NB4 (cell line): ENCODE measurements around the gene SYTL3.
"Not testable (repeated sequence)": the region's sequence is repeated elsewhere in the genome, so short reads cannot be mapped to it uniquely, and the experiment has no call there.

Experiments
- DNase-seq: peaks from one replicate; pipeline ENCODE4 v3.0.0; 2010; ENCODE audit warnings: low read depth
- H3K4me3 ChIP-seq: one replicate; pipeline ENCODE4 v1.5.1; 2011; ENCODE audit warnings: mild to moderate bottlenecking, low read depth, low read length, moderate library complexity
- MYC ChIP-seq: IDR thresholded peaks from 2 replicates; pipeline ENCODE4 v1.6.1; 2011; ENCODE audit warnings: low read depth, low read length
- POLR2A ChIP-seq: IDR thresholded peaks from 2 replicates; pipeline ENCODE4 v1.6.1; 2011; ENCODE audit warnings: mild to moderate bottlenecking; ENCODE audit not compliant: insufficient read length; ENCODE audit errors: extremely low read depth
- TF ChIP-seq, protein P1 (sequence below): IDR thresholded peaks from 2 replicates; pipeline ENCODE4 v1.6.1; 2011; ENCODE audit warnings: low read depth, low read length
- TF ChIP-seq, protein P2 (sequence below): IDR thresholded peaks from one replicate; pipeline ENCODE4 v1.5.1; 2012; ENCODE audit warnings: low read depth, low read length

SYTL3 gene

DNA sequence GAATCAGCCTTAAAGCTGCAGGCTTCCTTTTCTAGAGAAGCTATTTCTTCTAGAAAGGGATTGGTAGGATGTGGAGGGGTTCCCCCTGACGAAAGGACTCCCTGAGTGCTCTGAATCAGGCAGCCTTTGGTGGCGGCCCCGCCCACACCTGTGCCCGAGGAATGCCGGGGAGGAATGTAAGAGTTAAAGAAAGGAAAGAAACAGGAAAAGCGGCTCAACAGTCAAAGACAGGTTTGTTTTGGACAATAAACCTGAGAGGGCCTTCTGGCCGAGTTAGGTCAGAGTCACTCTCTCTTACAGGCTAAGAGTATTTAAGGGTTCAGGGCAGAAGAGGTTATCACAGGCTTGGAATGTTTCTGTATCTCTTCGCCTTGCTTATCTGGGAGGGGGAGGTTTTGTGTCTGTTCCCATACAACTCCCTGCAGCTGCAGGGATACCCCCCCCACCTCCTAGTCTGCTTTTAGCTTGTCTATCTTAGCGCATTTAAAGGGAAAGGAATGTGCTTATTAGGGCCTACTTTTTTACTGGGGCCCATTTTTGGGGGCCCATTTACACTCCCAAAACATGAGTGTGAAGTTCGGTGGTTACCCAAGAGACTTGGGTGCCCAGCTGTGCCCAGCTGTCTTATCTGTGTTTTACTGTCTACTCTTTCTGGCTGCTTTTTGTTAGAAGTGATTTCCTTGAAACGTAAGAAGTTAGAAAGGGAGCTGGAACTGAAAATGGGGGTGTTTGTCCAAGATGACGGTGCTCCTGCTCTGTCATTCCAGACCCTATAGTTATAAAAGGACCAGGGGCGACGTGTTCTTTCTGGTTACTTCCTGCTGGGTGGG, 38.1 kb upstream of the SYTL3 start:
- no peak overlapping the region for H3K4me3 ChIP-seq
- DNase-seq: no peak
- TF ChIP-seq, protein P1, sequence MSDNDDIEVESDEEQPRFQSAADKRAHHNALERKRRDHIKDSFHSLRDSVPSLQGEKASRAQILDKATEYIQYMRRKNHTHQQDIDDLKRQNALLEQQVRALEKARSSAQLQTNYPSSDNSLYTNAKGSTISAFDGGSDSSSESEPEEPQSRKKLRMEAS: no peak
- no peak for TF ChIP-seq POLR2A
- TF ChIP-seq, protein P2, sequence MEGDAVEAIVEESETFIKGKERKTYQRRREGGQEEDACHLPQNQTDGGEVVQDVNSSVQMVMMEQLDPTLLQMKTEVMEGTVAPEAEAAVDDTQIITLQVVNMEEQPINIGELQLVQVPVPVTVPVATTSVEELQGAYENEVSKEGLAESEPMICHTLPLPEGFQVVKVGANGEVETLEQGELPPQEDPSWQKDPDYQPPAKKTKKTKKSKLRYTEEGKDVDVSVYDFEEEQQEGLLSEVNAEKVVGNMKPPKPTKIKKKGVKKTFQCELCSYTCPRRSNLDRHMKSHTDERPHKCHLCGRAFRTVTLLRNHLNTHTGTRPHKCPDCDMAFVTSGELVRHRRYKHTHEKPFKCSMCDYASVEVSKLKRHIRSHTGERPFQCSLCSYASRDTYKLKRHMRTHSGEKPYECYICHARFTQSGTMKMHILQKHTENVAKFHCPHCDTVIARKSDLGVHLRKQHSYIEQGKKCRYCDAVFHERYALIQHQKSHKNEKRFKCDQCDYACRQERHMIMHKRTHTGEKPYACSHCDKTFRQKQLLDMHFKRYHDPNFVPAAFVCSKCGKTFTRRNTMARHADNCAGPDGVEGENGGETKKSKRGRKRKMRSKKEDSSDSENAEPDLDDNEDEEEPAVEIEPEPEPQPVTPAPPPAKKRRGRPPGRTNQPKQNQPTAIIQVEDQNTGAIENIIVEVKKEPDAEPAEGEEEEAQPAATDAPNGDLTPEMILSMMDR: no peak
- no peak for TF ChIP-seq MYC

DNA sequence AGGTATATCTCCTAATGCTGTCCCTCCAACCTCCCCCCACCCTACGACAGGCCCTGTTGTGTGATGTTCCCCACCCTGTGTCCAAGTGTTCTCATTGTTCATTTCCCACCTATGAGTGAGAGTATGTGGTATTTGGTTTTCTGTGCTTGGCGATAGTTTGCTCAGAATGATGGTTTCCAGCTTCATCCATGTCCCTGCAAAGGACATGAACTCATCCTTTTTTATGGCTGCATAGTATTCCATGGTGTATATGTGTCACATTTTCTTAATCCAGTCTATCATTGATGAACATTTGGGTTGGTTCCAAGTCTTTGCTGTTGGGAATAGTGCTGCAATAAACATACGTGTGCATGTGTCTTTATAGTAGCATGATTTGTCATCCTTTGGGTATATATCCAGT, 35.2 kb upstream of the SYTL3 start:
- not testable (repeated sequence) for DNase-seq, H3K4me3 ChIP-seq

DNA sequence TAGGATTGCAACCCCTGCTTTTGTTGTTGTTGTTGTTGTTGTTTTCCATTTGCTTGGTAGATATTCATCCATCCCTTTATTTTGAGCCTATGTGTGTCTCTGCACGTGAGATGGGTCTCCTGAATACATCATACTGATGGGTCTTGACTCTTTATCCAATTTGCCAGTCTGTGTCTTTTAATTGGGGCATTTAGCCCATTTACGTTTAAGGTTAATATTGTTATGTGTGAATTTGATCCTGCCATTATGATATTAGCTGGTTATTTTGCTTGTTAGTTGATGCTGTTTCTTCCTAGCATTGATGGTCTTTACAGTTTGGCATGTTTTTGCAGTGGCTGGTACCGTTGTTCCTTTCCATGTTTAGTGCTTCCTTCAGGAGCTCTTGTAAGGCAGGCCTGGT, 31.6 kb upstream of the SYTL3 start:
- not testable (repeated sequence) for DNase-seq, H3K4me3 ChIP-seq

DNA sequence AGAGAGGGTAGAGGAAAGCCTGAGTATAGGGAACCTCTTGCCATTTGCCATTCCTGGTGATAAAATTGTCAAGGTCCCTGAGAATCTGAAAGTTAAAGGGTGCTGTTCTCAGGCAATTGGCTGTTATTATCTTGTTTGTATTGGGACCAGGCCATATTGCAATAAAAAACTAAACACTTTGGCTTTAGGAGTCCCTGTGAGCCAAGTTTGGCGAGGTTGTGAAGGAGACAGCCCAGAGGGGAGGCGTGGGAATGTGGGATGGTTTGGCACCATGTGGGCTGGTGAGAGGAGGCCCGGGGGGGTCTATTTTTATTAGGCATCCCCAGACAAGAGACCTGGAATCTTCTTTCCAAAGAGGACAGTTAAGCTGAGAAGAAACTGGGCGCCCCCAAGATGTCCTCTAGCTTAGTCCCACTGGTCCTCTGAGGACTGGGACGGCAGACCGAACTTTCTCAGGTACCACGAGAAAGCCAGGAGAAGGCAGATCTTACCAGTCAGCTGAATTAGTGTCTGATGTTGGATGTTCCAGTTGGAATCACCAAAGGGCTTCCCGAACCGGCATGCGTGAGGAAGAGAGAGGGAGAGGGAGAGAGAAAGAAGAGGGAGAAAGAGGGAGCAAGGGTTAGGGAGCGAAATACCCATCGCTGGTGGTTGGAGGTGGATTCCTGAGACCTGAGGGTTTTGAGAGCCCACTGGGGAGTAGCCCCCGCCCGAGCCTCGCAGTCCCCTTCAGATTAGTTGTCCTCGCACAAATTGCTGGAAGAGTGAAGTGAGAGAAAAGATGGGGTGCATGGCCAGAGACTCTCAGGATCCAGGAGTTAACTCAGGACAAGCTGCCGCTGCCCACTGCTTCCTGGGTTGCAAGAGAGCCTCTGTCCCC, 29.7 kb upstream of the SYTL3 start:
- DNase-seq: no peak
- no peak for TF ChIP-seq MYC
- TF ChIP-seq, protein P2: no peak
- TF ChIP-seq POLR2A: no peak
- no peak overlapping the region for H3K4me3 ChIP-seq

DNA sequence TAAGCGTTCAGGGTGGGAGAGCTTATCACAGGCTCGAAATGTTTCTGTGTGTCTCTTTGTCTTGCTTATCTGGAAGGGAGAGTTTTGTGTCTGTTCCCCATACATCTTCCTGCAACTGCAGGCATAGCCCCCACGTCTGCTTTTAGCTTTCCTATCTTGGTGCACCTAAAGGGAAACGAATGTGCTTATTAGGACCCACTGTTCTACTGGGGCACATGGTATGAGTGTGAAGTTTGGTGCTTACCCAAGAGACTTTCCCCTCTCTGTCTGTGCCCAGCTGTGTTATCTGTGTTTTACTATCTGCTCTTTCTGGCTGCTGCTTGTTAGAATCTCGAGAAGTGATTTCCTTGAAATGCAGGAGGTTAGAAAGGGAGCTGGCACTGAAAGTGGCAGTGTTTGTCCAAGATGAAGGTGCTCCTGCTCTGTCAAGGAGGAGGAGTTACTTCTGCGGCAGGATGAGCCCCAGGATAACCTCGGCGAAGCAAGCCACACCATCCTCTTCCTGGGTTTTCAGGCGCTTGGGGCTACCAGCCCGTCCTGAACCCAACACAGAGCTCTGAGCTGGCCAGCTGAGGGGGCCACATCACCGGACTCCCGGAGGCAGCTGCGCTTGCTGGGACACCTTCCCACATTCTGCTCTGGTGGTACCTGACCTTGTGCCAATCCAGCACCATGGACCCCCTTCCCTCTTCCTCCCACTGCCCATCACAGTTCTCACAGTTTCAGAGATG, 28.7 kb upstream of the SYTL3 start:
- DNase-seq: no peak
- no peak overlapping the region for H3K4me3 ChIP-seq
- TF ChIP-seq, protein P1: no peak
- TF ChIP-seq MYC: no peak
- TF ChIP-seq POLR2A: no peak
- TF ChIP-seq, protein P2: no peak

DNA sequence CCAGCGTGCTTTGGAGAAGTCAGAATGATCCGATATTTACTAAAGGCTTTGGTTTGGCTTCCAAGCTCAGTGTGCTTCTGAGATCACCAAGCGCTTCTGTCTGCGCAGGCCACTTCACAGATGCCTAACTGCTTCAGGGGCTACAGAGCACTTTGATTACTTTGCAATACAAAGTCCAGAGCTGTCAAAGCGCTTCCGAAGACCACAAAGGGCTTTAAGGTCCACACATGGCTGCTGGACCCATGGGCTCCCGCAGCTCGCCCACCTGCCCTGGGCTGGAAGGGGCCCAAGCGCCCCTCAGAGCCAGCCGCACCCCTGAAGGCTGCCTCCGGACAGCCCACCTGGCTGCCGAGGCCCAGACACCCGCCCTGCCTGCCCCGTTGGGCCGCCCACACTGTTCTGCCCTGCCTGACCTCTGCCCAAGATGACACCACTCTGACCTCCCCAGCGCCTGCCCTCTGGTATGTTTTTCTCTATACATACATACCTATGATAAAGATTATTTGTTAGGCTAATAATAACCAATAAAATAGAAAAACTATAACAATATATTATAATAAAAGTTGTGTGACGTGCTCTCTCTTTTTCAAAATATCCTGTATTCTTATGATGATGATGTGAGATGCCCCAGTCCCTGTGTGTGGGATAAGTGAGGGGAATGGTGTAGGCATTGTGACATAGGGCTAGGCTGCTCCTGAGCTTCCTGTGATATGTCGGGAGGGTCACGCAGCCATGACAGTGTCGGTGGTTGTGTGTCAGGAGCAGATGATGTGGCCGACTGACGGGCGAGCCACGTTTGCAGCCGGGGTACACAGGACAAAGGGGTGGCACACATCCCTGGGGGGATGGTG, 27.9 kb upstream of the SYTL3 start:
- DNase-seq: no peak
- no peak overlapping the region for H3K4me3 ChIP-seq
- TF ChIP-seq POLR2A: no peak
- TF ChIP-seq MYC: no peak
- TF ChIP-seq, protein P2: no peak
- TF ChIP-seq, protein P1: no peak
